Stimulated activated CD8-positive, alpha-beta memory T cell treated with anti-CD3 and anti-CD28 coated beads, Interleukin-15, amount 100 ng/mL, for 4 hours (primary cell): ENCODE data around the gene LHFPL2.
"Not testable (repeated sequence)": the region's sequence is repeated elsewhere in the genome, so short reads cannot be mapped to it uniquely, and the experiment has no call there.

ENCODE experiments used
- DNase-seq, 2 donors: peaks; one replicate each; pipeline ENCODE4 v3.0.0-alpha.2; 2020; ENCODE audit warnings: low read depth in 2 of 2

The LHFPL2 gene

DNA sequence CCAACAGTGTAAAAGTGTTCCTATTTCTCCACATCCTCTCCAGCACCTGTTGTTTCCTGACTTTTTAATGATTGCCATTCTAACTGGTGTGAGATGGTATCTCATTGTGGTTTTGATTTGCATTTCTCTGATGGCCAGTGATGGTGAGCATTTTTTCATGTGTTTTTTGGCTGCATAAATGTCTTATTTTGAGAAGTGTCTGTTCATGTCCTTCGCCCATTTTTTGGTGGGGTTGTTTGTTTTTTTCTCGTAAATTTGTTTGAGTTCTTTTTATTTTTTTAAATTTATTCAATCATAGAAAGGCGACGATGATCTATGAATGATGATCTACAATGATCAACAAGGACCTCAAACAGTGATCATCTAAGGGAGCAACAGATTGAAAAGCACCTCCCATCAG lies 28.5 kb downstream of the LHFPL2 start:
- not testable (repeated sequence) for DNase-seq

DNA sequence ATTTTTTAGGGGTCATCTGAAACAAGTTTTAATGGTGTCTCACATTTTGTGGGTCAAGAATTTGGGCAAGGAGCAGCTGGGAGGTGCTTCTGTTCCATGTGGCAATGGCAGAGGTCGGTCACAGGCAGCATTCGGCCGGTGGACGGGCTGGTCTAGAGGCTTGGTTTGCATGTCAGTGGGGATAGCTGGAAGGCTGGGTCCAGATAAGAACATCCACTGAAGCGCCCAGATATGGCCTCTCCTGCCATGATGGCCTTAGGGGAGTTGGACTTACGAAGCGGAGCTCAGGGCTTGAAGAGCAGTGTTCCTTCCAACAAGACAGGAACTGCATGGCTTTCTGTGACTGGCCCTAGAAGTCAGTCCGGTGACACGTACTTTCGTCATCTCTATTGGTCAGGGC lies 30.3 kb downstream of the LHFPL2 start:
- no peak for DNase-seq

DNA sequence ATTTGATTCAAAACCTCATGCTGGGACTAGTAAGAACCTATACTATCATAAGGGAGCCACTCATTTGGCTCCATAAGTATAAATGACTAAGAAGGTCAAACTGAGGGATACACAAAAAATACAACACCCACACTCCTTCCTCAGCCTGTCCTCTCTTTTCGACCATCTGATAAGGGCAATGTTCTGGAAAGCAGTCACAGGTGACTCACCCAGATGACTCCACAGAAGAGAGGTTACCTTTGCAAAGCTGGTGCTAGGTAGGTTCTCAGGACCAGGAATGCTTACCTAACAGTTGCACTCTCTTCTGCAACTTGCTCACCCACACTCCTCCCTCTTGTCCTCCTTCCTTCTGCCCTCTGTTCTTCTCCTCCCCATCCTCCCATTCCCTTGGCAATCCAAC lies 32.9 kb downstream of the LHFPL2 start:
- no peak for DNase-seq

DNA sequence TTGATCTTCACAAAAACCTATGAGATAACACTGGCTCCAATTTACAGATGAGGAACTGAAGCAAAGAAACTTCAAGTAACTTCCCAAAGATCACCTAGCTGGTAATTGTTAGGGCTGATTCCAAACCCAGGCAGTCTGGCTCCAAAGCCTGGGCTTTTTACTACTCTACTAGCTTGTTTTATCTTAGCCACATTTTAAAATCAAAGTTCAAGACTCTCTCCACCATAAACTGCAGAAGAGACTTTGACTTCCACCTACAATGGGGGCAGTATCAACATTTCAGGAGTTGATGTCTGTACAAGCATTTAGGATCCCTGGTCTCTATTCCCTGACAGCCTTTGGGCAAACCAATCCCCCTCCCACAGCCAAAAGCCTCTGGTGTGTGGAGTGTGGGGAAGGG lies 33.8 kb downstream of the LHFPL2 start:
- DNase-seq = no peak

DNA sequence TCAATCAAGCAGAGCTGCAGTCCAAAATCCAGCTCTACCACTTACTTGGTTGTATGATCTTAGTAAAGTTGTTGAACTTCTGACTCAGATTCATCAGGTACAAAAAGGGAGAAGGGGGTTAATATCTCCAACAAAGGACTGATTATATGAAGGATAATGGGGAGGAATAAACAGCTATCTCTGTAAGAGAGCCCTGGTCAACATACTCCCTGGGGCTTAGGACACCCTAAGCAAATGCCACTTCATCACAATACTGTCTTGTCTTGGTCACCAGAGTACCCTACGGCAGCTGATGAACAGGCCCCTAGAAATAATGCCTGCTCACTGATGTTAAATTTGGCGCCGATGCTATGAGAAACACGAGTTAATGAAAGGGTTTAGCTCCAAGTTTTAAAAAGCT lies 34.8 kb downstream of the LHFPL2 start:
- DNase-seq = no peak

DNA sequence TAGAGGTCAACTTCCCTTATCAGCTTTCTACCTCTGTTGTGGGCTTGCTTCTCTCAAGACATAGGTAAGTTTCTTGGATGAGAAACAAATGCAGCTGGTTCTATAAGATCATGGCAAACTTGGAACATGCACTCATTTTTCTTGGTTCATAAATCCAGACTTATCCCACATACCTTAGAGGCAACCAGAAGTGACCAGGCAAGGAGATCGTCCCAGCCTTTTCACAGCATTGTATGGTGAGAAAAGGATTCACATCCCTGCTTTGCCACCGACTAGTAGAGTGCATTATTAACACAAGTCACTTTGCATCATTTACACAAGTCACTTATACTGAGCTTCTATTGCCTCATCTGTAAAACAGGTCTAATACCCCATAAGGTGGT lies 35.4 kb downstream of the LHFPL2 start:
- DNase-seq = no peak

DNA sequence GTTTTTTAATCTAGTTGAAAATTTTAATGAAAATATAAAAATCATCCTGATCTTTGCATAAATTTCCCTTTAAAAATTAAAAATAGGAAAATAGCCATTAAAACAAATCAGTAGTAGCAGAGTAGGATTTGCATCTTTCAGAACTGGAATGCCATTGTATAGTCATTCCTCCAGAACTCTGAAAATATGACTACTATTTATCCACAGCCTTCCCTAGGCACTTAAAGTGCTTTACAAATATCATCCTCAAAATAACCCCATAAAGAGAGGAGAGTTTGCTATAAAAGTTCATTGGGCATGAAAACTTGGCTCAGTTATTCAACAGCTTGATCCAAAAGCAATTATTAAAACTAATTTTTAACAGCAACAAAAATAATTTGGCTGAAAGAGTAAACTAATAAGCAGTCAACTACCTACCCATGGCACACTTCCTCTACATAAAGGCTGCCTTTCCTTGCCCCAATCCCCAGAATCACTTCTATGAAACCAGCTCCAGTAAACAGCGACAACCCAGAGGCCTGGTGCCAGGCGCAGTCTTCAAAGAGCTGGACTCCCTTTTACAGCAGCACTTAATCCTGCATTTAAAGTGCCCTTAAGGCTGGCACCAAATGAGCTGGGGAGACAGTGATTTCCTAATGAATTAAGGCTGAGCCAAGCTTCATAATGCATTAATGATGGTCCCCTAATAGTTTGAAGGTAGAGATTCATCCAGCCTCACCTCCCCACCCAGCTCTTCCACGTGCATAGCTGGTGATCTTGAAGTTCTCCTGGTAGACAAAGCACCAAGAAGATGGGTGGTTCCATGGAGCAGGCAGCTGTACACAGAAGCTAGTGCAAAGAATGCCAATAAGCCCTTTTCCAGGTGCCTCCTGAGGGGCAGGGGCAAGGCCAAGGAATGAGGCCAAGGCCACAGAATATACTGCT lies 36.1 kb downstream of the LHFPL2 start:
- no peak for DNase-seq

DNA sequence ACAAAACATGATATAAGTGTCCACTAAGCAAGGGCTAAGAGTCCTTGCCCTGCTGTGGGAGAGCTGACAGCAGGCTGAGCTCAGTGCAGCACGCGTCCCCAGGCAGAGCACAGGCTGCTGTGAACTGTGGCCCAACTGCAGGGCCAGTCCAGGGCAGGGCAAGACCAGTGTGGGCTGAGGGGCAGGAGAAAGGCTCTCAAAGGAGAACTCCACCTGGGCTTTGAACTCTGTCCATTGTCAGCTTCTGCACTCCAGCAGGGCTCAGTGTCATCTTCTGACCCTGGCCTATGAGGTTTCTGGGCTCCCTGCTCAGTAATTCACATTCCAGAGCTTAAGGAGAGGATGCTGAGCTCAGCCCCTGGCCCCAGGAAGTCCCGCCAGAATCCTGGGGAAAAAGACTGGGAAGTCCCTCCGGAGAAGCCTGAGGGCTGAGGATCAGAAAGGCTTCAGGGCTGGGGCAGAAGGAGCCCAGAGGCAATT lies 37.4 kb downstream of the LHFPL2 start:
- DNase-seq = no peak

DNA sequence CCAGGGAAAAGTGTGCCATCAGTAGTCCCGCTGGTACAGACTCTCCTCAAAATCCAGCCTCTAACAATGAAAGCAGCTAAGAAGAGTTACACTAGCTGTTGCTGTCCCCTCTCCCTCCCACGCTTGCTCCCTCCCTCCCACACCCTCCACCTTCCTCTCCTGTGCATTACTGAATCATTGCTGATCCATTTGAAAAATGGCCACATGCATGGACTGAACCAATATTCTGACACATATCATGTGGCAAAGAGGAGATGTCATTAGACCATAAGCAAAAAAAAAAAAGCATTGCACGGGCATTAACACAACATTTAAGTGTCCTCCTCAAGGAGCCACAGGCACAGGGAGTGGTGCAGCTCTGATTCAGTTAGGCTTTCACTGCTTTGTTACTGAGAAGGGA lies 37.9 kb downstream of the LHFPL2 start:
- no peak for DNase-seq

DNA sequence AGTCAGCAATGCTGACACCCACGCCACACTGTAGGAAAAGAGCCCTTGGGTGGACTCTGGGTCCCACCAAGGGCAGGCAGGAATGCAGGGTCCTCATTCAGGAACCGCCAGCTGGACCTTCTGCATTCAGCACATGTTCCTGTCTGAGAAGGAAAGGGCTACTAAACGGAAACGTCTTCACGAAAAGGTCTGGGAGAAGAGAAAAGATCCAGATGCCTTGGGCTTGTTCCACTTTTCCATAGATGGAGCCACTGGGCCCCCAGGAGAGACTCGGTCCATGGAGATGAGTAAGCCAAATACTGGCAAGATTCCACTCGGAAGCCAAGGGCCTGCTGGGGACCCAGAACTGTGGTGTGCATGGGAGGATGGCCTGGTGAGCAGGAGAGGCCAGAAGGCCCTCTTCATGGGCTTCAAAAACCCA lies 38.4 kb downstream of the LHFPL2 start:
- DNase-seq = no peak

DNA sequence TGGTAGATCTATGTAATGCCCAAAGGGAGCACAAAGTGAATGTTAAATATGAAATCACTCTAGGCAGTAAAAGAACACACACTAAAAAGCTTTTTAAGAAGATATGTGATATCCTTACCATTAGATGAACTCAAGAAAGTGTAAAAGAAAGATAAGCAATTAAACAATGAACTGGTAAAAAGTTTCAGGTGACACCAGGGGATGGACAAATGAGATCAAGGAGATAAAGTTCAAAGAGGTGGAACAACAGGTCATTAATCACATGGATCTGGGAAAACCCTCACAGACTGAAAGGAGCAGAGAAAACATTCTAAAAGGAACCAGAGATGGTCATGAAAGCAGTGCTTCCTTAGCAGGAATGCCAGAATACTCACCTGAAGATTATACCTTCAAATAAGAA lies 40.7 kb downstream of the LHFPL2 start:
- DNase-seq = no peak

DNA sequence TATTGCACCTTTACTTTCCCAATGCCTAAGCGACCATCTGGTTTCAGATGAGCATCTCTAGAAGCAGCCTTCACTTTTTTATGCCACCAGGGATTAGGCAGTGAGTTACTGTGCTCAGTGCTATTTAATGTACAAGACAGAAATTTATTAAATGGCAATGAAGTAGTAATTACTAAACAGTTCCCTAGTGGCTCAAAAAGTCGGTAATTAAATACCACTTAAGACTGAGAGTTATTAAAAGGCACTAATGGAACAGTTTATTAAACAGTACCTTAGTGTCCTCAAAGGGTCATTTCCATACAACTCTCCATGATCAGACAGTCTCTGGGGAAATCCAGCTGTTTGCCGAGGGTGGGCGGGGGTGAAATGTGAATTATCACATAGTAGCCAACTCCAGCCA lies 42.3 kb downstream of the LHFPL2 start:
- DNase-seq = no peak

DNA sequence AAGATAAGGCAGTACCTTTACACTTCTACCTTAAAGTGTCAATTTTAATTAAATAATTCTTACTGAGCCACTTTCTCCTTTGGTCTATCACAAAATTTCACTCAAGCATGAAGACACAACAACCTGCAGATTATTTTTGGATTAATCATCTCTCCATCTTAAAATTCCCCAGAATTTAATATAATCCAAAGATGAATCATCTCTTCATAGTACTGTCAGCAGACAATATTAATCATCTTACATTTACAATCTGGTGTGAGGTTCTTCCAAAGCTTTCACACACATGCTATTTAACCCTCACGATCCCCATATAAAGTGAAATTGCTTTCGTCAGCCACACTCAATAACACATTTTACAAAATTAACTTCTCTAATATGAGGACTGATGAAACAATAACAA lies 43.0 kb downstream of the LHFPL2 start:
- no peak for DNase-seq

DNA sequence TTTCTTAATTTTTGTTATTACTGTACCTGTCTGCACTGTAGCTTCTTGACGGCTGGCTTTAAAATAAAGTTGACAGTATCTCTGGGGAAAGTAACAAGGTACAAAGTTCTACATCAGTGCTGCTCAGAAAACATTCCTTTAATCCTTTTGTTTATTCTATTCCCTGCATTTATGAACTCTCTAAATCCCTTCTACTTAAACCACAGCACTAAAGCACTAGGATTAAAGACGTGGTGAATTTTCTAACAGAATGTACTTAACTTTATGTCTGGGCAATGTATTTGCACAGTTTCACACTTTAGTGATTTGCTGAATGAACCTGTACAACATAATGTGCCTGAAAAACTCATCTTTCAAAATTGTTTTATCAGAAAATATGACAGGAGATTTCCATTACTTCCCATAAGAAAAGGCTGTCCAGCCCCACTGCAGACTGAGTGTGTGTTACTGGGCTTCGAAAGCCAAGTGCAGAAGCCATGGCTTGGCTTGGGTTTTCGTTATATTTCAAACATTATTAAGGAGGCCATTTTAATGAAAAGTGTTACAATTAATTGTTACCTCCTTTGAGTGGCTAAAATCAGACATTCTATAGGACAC lies 43.8 kb downstream of the LHFPL2 start:
- DNase-seq = no peak

DNA sequence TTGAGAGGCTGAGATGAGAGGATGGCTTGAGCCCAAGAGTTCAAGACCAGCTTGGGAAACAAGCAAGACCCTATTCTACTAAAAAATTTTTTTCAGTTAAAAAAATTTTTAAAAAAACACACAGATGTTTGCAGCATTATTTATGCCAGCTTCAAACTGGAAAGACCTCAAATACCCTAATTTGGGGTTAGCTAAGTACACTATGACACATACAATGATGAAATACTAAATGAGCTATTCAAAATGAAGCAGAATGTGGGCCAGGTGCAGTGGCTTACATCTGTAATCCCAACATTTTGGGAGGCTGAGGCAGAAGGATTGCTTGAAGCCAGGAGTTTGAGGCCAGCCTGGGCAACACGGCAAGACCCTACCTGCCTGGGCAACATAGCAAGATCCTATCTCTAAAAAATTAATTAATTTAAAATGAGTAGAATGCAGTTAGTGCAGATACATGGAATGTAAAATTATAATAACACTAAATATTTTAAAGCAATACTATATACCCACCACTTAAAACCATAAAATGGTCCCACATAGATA lies 44.9 kb downstream of the LHFPL2 start:
- DNase-seq = no peak

DNA sequence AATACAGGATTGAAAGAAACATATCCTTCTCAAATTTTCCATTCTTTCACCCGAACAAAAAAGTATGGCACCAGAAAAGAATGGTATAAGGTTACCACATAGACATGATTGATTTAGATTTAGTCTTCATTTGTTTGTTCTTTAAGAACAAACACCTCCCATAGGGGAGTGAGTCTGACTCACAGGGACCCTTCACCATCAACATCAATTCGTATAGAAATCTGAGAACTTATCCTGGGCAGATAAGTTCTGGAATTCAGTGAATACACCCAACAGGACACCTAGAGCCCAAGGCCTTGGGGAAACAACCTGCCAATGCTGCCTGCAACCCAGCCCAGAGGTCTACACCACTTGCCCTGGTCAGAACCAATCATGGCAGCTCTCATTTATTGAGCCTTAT lies 46.2 kb downstream of the LHFPL2 start:
- no peak for DNase-seq

DNA sequence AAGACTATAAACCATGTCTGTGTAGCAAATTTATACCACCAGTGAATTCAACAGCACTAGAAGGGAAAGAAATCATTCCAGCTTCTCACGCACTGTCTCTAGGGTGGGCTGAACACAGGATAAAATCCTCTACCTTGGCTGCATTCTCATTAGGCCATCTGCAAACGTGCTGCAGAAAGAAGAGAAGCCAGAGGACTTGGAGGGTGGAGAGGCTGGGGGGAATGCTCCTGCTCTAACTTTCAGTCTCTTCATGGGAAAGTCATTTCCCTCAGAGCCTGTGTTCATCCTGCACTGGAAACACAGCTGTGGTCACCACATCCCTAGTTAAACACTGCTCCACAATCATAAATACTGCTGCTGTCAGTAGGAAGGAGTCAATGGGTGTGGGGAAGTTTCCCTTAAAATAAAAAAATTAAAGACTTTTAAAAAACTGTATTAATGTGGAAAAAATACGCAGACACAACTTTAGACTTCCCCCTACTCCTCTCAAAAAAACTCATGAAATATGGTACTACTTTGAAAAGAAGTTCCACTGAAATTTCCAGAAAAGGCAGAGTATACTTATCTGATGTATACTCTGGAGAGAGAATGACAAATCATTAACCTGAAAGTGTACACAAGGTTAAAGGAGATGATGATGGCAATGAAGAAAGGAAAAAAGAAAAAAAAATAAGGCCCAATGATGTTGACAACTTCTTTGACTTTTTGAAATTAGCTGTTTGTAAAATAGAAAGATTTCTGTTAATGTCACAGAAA lies 46.8 kb downstream of the LHFPL2 start:
- no peak for DNase-seq

DNA sequence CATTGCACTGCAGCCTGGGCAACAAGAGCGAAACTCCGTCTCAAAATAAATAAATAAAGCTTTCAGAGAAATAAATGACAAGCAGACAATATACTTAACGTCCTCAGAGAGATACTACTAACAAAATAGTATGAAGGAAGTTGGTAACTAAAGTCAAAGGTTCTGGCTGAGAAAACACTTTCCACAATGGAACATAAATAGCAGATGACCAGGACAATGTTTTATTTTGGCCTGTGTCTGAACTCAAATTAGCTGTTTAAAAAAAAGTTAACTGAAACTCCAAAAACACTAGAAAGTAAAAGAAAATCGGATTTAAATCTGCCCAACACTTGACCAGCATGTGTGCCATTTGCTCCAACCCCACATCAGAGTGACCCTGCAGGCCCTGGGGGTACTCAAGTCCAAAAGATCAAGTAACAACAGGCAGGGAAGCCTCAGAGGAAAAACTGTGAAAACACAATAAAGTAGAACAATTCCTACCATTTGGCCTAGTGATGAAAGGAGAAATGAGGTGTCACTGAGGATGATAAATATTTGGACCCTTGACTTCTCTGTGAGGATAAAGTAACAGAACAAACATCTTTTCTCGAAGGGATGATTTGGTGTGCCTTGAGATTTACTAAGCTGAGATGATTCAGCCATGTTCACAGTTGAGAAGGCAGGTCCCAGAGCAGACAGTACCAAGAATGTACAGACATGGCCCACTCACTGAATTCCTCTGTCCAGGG lies 47.7 kb downstream of the LHFPL2 start:
- no peak for DNase-seq

DNA sequence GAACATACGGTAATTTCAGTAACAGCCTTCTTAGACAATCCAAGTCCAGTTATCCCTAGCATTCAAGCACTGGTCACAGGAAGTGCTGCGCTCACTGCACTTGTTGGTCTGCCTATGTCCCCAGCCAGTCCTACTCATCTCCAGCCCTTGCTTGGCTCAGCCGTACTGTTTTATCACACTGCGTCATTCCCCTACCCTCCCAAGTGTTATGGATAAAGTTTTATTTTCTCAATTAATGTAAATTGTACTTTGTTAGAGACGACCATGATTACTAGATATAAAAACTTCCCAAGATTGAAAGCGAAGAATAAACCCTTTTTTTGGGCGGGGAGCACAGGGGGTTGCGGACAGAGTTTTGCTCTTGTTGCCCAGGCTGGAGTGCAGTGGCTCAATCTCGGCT lies 49.6 kb downstream of the LHFPL2 start:
- no peak for DNase-seq

DNA sequence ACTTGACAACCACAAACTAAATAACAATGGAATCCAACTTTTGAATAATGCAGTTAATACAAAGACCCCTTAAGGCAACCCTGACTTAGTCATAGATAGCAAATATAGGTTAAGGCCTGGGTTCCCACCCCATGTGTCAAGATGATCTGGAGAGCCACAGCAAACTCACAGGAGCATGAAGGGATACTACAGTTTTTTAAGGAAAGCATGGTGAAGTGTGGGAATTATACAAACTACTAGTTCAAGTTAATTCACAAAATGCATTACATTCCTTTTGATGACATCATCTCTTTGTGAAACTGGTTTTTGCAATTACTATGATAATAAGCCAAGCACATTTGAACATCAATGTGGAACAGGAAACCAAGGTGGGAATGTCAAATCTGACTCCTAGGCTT lies 50.6 kb downstream of the LHFPL2 start:
- DNase-seq = no peak

DNA sequence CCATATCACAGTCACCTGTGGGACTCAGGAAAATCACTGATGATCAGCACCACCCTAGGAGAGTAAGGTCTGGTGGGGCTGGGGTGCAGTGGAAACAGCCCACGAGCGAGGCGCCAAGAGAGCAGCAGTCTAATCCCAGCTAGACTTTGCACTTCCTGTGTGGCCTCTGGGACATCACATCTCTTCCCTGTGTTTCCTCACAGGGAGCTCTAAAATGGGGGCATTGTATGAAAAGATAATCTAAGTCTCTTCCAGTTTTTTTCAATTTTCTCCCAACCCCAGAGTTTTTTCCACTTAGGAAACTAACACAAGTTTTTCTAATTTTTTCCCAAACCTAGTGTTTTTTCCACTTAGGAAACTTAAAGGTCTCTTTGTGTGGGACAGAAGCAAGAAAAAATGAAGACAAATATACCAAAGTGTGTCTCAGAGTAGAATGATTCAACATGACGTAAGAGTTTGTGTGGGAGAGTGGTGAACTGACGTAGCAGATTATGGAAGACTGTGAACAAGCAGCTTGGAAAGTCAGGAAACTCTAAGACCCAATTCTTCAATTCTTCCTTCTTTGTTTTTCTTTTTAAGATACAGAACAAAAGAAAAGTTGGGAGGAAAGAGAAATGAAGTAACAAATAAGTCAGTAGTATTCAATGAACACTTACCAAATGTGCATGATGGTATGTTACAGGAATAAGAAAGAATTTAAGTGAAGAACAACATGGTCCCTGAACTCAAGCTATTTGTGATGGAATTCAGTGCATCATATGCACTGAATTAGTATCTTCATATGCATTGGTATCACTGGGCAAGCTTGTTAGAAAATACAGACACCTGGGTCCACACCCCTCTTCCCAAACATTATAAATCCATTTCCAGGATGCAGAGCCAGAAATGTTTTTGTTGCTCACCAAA lies 51.3 kb downstream of the LHFPL2 start:
- no peak for DNase-seq
